ENCODE results near the gene ASTN2.

DNA sequence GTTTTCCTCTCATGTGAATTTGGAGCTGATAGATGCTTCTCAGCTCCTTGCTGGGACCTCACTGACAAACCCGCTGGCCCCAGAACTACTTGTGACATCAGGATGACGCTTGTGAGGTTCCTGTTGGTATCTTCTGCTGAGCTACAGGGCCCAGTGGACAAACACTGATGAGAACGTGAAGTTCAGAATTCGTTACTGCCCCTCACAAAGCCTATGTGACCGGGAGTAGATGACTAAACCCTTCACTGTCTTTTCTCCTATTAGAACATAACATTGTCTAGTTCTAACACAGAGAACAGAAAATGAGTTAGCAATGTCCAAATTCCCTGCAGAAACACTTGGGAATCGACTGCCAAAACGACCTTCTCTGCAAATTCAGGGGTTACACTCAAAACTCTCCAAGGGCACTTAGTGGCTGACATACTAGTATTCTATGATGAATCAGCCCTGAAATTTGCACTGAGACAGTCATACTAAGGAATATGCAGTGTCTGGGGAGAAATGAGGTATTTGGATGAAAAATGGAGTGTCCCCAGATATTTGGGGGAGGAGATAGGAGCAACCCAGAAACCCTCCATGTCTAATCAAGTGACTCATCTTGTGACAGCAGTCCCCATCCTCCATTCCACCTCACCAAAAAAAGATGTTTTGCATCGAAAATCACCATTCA, 871.0 kb downstream of the ASTN2 start:
- TF ChIP-seq, protein P1, sequence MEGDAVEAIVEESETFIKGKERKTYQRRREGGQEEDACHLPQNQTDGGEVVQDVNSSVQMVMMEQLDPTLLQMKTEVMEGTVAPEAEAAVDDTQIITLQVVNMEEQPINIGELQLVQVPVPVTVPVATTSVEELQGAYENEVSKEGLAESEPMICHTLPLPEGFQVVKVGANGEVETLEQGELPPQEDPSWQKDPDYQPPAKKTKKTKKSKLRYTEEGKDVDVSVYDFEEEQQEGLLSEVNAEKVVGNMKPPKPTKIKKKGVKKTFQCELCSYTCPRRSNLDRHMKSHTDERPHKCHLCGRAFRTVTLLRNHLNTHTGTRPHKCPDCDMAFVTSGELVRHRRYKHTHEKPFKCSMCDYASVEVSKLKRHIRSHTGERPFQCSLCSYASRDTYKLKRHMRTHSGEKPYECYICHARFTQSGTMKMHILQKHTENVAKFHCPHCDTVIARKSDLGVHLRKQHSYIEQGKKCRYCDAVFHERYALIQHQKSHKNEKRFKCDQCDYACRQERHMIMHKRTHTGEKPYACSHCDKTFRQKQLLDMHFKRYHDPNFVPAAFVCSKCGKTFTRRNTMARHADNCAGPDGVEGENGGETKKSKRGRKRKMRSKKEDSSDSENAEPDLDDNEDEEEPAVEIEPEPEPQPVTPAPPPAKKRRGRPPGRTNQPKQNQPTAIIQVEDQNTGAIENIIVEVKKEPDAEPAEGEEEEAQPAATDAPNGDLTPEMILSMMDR (IDR thresholded peaks at IDR 0.05; ENCODE audit: borderline replicate concordance, extremely low read depth, low read length, poor library complexity, severe bottlenecking) = no peak
- no peak for TF ChIP-seq EZH2 (IDR thresholded peaks at IDR 0.05; ENCODE audit: borderline replicate concordance, low read depth, low read length, severe bottlenecking)

All from DND-41 (cell line).